RPMI8226 (cell line): ENCODE measurements around the gene PCYT2.
A peak's percentile ranks its signal among the peaks of the same experiment; 100 is the strongest.

ENCODE experiments used
- DNase-seq: peaks from one replicate; pipeline ENCODE4 v3.0.0-alpha.2; 2015

Gene PCYT2

DNA sequence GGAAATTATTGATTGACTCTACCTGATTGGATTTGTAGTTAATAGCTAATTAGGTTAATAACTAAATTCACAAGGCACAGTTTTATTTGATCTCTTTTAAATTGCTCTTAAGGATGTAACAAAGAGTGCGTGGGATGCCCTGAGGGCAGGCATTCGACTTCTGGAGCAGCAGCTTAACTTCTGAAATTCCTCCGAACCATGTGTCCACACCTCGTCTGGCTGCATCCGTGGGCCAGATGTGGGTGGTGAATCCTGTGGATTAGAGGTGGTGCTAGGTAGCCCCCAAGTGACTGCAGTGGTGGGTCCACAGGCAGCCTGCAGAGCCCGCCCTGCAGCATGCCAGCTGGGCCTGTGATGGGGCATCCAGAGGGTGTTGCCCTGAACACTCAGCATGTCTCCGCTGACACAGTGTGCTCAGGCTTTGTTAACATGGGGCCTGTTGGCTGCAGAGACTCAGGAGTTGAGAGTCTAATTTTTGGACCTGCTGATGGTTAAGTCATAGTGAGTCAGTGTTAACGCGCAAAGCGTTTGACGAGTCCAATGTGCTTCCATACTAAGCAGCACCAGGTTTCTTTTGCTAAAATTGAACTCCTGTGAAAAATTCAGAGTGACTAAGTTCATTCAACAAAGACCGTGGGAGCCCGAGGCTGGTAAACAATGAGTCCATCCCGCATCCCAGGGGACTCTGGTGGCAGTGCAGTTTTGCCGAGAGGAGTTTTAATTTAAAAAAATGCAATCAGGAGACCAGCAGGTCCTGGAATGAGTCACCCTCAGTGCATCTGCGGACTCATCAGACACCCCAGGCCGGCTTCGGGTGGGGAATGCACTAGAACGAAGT is 13.0 kb downstream of the PCYT2 start:
- DNase-seq = no peak

GRCh38 chr17:81895400-81895799 is 15.8 kb downstream of the PCYT2 start:
- DNase-seq = no peak

DNA sequence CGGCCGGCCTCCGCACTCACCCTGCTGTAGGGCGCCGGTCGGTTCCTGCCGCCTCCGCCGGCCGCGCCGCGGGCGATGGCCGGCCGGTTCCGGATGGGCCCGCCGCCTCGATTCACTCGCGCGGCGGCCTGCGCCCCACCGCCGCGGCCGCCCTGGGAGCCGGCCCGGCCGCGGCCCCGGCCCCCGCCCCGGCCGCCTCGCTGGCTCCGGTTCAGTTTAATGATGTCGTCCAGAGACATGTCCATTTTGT is 20.0 kb downstream of the PCYT2 start:
- DNase-seq = no peak

DNA sequence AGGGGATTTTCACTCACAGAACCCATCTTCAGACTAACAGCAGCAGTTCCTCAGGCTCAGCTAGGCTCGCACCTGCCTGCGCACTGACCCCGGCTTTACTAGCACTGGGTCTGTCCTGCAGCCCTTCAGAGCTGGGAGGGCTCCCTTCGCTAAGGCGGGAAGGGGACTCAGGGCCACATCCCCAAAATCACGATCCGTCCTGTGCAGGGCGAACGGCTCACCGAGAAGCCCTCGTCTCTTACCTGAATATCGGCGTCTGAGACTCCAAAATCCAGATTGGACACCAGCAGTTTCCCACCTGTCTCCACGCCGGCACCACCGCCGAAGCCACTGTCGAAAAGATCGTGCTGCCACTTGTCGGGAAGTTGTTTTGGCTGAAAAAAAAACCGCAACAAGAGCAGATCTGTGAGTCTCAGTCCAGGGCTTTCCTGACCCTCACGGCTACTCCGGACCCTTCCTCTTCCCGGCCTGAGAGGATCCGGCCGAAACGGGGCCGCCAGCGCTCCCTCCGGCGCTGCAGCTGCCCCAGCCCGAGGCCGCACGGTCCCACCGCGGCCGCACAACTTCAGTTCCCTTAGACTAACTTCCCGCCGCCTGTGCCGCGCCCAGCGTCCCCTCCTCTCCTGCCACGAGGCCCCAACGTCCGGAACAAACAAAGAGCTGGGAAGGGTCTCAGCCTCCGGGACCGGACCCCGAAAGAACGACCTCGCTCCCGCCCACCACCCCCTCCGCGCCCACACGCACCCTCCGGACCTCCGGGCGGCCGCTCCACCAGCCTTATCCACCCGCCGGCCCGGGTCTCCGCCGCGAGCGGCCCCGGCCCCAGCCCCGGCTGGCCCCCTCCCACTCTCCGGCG is 20.5 kb downstream of the PCYT2 start:
- DNase-seq = peak; percentile 50

DNA sequence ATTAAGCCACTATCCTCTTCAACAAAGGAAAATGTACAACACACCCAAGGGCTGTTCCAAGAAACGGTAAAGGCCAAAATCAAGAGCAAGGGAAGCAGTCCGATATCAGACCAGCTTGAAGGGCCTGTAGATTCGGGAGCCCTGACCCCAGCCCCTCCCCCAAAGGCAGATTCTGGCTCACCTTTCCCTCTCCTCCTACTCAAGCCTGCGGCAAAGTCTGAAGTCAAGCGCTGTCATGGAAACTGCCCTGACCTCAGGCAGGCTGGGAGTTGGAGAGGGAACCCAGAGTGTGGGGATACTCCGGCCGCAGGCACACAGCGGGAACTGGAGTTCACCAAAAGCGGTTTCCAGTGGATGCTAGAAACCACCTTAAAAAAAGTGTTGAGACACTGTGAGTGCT is 21.6 kb downstream of the PCYT2 start:
- DNase-seq = no peak

- DNase-seq = no peak
Measured at GRCh38 chr17:81888988-81889595, 22.1 kb downstream of the PCYT2 start.

GRCh38 chr17:81888105-81888987 is 22.9 kb downstream of the PCYT2 start:
- DNase-seq = no peak

DNA sequence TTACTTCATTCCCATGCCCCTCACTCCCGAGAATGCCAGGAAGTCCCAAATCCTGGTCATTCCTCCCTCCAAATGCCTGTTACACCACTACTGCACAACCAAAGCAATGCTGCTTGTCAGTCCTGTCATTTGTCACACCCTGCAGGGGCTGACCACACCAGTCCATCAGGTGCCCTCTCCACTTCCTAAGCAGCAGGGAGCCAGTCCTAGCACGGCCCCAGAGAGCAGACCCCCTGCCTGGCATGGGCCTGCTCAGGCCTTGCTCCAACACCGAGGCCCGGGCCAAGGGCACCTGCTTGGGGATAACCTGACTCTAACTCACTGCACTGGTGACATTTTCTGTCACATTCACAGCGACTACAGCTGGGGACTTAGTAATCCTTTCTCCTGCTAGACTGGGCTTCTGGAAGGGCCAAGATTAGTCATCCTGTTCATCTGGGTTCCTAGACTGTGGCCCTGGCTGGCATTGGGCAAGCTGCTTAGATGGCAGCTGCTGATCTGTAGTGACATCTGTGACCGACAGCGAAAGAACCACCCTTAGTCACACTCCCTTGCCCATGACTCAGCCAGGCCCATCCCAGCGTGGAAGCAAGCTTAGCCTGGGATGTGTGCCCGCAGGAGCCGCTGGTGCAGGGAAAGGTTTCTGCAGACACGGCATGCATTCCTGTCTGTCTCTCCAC is 25.2 kb downstream of the PCYT2 start:
- DNase-seq = no peak

DNA sequence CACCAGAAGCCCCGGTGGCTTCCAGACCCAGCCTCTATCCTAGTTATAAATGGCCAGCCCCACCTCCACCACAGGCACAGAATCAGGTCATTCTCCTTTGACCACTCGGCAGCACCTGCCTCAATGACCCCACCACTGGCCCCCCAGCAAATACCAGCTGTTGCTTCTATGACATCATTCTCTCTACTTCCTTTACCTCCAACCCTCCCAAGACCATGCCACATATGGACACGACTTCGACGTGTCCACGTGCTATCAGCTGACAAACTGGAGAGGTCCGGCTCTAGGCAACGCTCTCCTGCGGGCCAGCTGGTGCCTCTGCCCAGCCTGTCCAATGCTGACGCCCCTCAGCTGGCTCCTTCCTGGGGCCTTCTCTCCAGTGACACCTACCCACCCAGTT is 25.7 kb downstream of the PCYT2 start:
- DNase-seq = no peak

- no peak for DNase-seq
Measured at GRCh38 chr17:81884968-81885367, 26.2 kb downstream of the PCYT2 start.

DNA sequence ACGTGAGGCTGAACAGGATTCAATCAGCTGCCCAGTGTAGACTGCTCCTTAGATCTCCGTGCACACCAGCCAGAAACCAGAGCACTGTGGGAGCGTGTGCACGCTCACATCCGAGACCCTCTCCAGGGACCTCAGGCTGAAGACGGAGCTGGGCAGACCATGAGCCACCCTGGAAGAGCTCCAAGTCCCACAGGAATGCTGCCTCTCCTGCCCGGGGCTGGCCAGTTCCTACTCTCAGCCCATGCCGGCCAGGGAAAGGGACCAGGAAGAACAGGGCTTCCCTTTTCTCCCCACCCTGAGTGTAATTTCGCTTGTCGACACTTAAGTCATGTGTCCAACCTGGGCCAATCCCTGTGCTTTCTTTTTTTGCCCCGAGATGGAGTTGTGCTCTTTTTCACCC is 26.7 kb downstream of the PCYT2 start:
- DNase-seq = no peak

- DNase-seq = no peak
Measured at GRCh38 chr17:81879121-81879520, 32.1 kb downstream of the PCYT2 start.

GRCh38 chr17:81878294-81878693 is 32.9 kb downstream of the PCYT2 start:
- DNase-seq = no peak

DNA sequence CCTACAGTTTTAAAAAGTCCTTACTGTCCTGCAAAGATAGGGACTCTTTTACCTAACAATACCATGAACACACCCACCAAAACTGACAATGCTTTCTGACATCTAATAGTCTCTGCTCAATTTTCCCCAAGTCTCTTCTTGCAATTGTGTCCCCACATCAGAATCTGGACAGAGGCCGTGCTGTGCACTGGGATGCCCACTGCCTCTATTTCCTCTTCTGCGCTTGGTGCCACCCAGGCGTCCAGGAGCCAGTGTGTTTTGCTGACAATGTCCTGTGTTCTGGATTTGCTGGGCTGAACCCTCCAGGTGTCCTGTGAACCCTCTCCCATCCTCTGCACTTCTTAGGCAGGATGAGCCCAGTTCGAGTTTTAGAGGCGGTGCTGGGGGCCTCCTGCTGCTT is 33.6 kb downstream of the PCYT2 start:
- DNase-seq = no peak

GRCh38 chr17:81871387-81872230 is 39.6 kb downstream of the PCYT2 start:
- peak; percentile 94 for DNase-seq

DNA sequence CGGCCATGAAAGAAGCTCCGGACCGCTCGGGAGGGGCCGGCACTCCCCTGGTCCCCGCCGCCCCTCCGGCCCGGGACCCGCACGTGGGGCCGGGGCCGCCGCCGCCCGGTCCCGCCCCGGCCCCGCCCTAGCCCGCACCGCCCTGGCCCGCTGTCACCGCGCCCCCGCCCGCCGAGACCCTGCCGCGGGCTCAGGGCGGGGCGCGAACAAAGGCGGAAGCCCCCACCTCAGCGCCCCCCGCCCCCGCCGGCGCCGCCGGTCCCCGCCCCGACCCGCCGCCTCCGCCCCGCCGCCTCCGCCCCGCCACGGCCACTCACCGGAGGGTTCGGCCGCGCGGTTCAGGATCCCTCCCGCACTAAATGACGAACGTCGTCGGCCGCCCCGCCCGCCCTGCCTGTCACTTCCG is 40.2 kb downstream of the PCYT2 start, which contains the start of gene ARHGDIA:
Gene ARHGDIA (minus strand): TSS at position 357 of the 406 bp plus-strand sequence. CDS start 1,407 bp downstream, outside the sequence.
- no peak for DNase-seq

GRCh38 chr17:81870131-81870980 is 40.8 kb downstream of the PCYT2 start:
- peak; percentile 57 for DNase-seq

DNA sequence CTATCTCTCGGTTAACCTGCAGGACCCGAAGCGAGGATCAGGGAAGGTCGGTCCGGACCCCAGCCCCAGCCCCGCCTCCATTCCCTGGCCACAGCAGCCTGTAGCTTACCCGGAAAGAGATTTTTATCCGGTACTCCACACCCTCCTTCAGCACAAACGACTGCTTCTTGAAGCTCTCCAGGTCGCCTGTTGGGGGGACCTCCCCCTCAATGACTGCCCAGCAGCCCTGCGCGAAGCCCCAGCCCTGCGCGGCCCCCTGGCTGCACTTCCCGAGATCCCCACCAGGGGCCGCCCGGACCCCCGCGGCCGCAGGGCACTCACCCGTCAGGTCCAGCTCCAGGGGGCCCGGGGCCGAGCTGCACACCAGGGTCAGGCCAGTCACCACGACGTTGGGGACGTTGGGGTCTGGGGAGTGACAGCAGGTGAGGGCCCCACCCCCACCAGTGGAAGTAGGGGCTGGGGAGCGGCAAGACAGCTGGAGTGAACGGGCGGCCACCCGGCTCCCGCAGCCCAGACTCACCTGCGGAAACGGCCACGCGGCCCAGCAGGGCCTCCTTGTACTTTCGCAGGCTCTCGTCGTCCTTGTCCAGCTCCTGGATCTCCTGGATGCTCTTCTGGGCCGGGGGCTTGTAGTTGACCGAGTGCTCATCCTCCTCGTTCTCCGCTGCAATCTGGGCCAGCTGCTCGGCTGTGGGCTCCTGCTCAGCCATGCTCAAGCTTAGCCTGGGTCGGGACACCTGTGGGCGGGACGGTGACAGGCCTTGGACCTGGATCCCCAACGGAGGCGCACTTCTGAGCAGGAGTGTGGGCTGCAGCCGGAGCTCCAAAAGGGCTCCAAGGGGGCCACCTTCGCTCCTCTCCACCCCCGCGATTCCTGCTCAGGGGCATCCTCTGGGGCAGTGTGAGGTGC is 41.7 kb downstream of the PCYT2 start:
- DNase-seq = peak; percentile 45

- DNase-seq = peak; percentile 47
Measured at GRCh38 chr17:81868674-81869220, 42.5 kb downstream of the PCYT2 start.
